Transverse colon (tissue), 4 donors: Measurements from ENCODE around the gene MRPL24. TPM values are rescaled to one million over a fixed set of nuclear protein-coding genes. Genes with fewer than 3 reads are reported as not detected.

Experiments used
- DNase-seq: peaks from one replicate; pipeline ENCODE4 v3.0.0-alpha.2; 2019
- H3K27ac ChIP-seq, 4 donors: fragments of 200-600 bp; sonication (generic); 2 replicates each; pipeline ENCODE4 v1.5.1; 2016 to 2018; ENCODE audit warnings: inconsistent platforms in 4 of 4
- H3K27me3 ChIP-seq: fragments of 200-600 bp; sonication (generic); 2 replicates; pipeline ENCODE4 v1.5.1; 2017; ENCODE audit warnings: inconsistent platforms
- H3K36me3 ChIP-seq, 4 donors: fragments of 200-600 bp; sonication (generic); 2 replicates each; pipeline ENCODE4 v1.5.1; 2017 to 2019; ENCODE audit warnings: inconsistent platforms in 4 of 4
- H3K4me1 ChIP-seq, 4 donors: fragments of 200-600 bp; sonication (generic); 2 replicates each; pipeline ENCODE4 v1.5.1; 2017 to 2020; ENCODE audit warnings: inconsistent platforms in 4 of 4
- H3K4me3 ChIP-seq, 4 donors: fragments of 200-600 bp; sonication (generic); 1 replicate in 1 of 4; 2 replicates in 3 of 4; pipeline versions ENCODE4 v1.5.1 to v1.6.1; 2017 to 2019; ENCODE audit warnings: inconsistent platforms in 4 of 4
- H3K9me3 ChIP-seq, 2 donors: fragments of 200-600 bp; sonication (generic); 2 replicates each; pipeline ENCODE4 v1.5.1; 2017 to 2019; ENCODE audit warnings: inconsistent platforms in 2 of 2
- CTCF ChIP-seq, 5 experiments: fragments of 200-600 bp in 3 of 5; fragments of 450-650 bp in 2 of 5; sonication (generic) in 3 of 5; IDR thresholded peaks; 1 replicate in 2 of 5; 2 replicates in 3 of 5; pipeline ENCODE4 v1.5.1; 2016 to 2017; ENCODE audit warnings: antibody characterized with exemption in 5 of 5, inconsistent platforms in 3 of 5, mild to moderate bottlenecking in 2 of 5, moderate library complexity in 1 of 5
- EP300 ChIP-seq: sonication (generic); formaldehyde crosslinking; IDR thresholded peaks from one replicate; pipeline ENCODE4 v1.6.1; 2017; ENCODE audit warnings: antibody characterized with exemption, low read depth
- POLR2A ChIP-seq: fragments of 450-650 bp; IDR thresholded peaks from one replicate; pipeline ENCODE4 v1.6.1; 2016; ENCODE audit warnings: antibody characterized with exemption, mild to moderate bottlenecking, moderate library complexity
- POLR2AphosphoS5 ChIP-seq, 3 donors: sonication (generic); formaldehyde crosslinking; IDR thresholded peaks; one replicate each; pipeline ENCODE4 v1.6.1; 2016; ENCODE audit warnings: antibody characterized with exemption in 3 of 3
- WGBS, 2 donors: methylation state at CpG; one replicate each; pipeline ENCODE4 v1.1.5; 2018; ENCODE audit warnings: low coverage in 1 of 2; 5-methylcytosine and 5-hydroxymethylcytosine counted together
- in situ Hi-C, 4 donors: fragments of 200-750 bp; cut with MboI; loops; one replicate each; pipeline versions ENCODE4 v1.15.0 to v1.15.1; 2017; ENCODE audit warnings: low sequenced_read_pairs in 3 of 4, low pct_ligation_motif_present in 1 of 4, low pct_unique_long_range_greater_than_20kb in 1 of 4
- intact Hi-C: fragments of 100-400 bp; cut with DNase I; formaldehyde crosslinking; loops from one replicate; pipeline ENCODE4 v1.15.1; 2023; ENCODE audit warnings: low total_unique reads
- total RNA-seq, 4 donors: library from RNA; depleted of rRNA; stranded (reverse); fragments of >200 nt; gene quantifications; one replicate each; pipeline ENCODE4 v1.1.0, GENCODE V29; 2016

The MRPL24 gene
- total RNA-seq, 4 donors from 2014 or later, result 6.8 to 44.9 (median 37.1) TPM

GRCh38 chr1:156785458-156785857 lies 44.6 kb upstream of the MRPL24 start:
- H3K9me3 ChIP-seq, result no peaks in the 10 kb centered on the region
- in situ Hi-C loops, result no loop called here
- DNase-seq, result no peak
- intact Hi-C loops, result no loop called here
- no peak for TF ChIP-seq POLR2AphosphoS5 (IDR thresholded peaks at IDR 0.05)
- TF ChIP-seq CTCF (IDR thresholded peaks at IDR 0.05), result no peak
- TF ChIP-seq POLR2A, result no peak
- no peak for TF ChIP-seq EP300
- no peak overlapping the region for H3K27ac ChIP-seq
- H3K4me1 ChIP-seq, result no peaks in the 10 kb centered on the region
- H3K27me3 ChIP-seq, result no peaks in the 10 kb centered on the region
- WGBS, 2 donors, result 89 to 90% methylated on average over 5 to 6 of the region's 6 CpGs
- H3K4me3 ChIP-seq, result no peak overlapping the region
- peaks cover 0 to 31% (median 17%) of the 10 kb centered on the region in 4 donors for H3K36me3 ChIP-seq

GRCh38 chr1:156781585-156782186 lies 40.8 kb upstream of the MRPL24 start:
- Histone ChIP-seq H3K27ac (no peak overlapping the region), H3K27me3 (no peaks in the 10 kb centered on the region), H3K36me3 (peaks cover 0 to 26% (median 7%) of the 10 kb centered on the region in 4 donors), H3K4me1 (peaks cover 0 to 11% (median 4%) of the 10 kb centered on the region in 4 donors), H3K4me3 (no peak overlapping the region), H3K9me3 (no peaks in the 10 kb centered on the region)
- no peak for DNase-seq
- intact Hi-C loops (no loop called here), in situ Hi-C loops (no loop called here)
- no peak for TF ChIP-seq CTCF (IDR thresholded peaks at IDR 0.05)
- no peak for TF ChIP-seq EP300
- TF ChIP-seq POLR2AphosphoS5 (IDR thresholded peaks at IDR 0.05), result no peak
- TF ChIP-seq POLR2A, result no peak

GRCh38 chr1:156777573-156777972 lies 36.7 kb upstream of the MRPL24 start:
- H3K27ac ChIP-seq, result no peak overlapping the region
- DNase-seq, result no peak
- in situ Hi-C loops, result no loop called here
- WGBS, 2 donors, result 52 to 100% methylated on average over 1 of the region's 1 CpG
- intact Hi-C loops, result no loop called here
- H3K27me3 ChIP-seq, result no peaks in the 10 kb centered on the region
- H3K36me3 ChIP-seq, result peaks cover 0 to 6% (median 0%) of the 10 kb centered on the region in 4 donors
- H3K4me1 ChIP-seq, result peaks cover 3 to 18% (median 10%) of the 10 kb centered on the region in 4 donors
- no peak for TF ChIP-seq EP300
- no peak for TF ChIP-seq CTCF (IDR thresholded peaks at IDR 0.05)
- TF ChIP-seq POLR2AphosphoS5 (IDR thresholded peaks at IDR 0.05), result no peak
- no peak for TF ChIP-seq POLR2A
- no peak overlapping the region for H3K4me3 ChIP-seq
- no peaks in the 10 kb centered on the region for H3K9me3 ChIP-seq

- TF ChIP-seq POLR2A, result no peak
- TF ChIP-seq POLR2AphosphoS5 (IDR thresholded peaks at IDR 0.05), result no peak
- TF ChIP-seq EP300, result no peak
These were observed 36.1 kb upstream of the MRPL24 start for GRCh38 chr1:156776942-156777341.

GRCh38 chr1:156775799-156776198 lies 34.9 kb upstream of the MRPL24 start:
- no peaks in the 10 kb centered on the region for H3K9me3 ChIP-seq
- 77 to 100% methylated on average over 2 to 5 of the region's 5 CpGs for WGBS, 2 donors
- DNase-seq, result no peak
- intact Hi-C loops, result no loop called here
- no peak overlapping the region for H3K27ac ChIP-seq
- no peaks in the 10 kb centered on the region for H3K27me3 ChIP-seq
- peaks cover 4 to 36% (median 14%) of the 10 kb centered on the region in 4 donors for H3K4me1 ChIP-seq
- H3K4me3 ChIP-seq, result no peak overlapping the region
- TF ChIP-seq CTCF (IDR thresholded peaks at IDR 0.05), result no peak
- TF ChIP-seq EP300, result no peak
- TF ChIP-seq POLR2A, result no peak
- TF ChIP-seq POLR2AphosphoS5 (IDR thresholded peaks at IDR 0.05), result no peak
- H3K36me3 ChIP-seq, result peaks cover 0 to 12% (median 1%) of the 10 kb centered on the region in 4 donors
- in situ Hi-C loops, result no loop called here

More at GRCh38 chr1:156776942-156777341, 36.1 kb upstream of the MRPL24 start:
- no peaks in the 10 kb centered on the region for H3K9me3 ChIP-seq
- H3K4me3 ChIP-seq, result no peak overlapping the region
- in situ Hi-C loops (no loop called here), intact Hi-C loops (no loop called here)
- peaks cover 3 to 25% (median 11%) of the 10 kb centered on the region in 4 donors for H3K4me1 ChIP-seq
- no peaks in the 10 kb centered on the region for H3K27me3 ChIP-seq
- 74 to 82% methylated on average over 3 to 4 of the region's 4 CpGs for WGBS, 2 donors
- DNase-seq, result no peak
- H3K36me3 ChIP-seq, result peaks cover 0 to 10% (median 0%) of the 10 kb centered on the region in 4 donors
- H3K27ac ChIP-seq, result no peak overlapping the region
